ENCODE results near the gene ATXN1.

Gene ATXN1

GRCh38 chr6:16249971-16250370 lies 511.3 kb downstream of the ATXN1 start:
- DNase-seq (ENCODE audit: low spot score), result no peak
